K562 (cell line): Measurements from ENCODE around the gene HMCES. TPM values are rescaled to one million over a fixed set of nuclear protein-coding genes. Genes with fewer than 3 reads are reported as not detected.
A peak's percentile ranks its signal among the peaks of the same experiment; 100 is the strongest.

Source experiments
- BRF2 ChIP-seq: IDR thresholded peaks from 3 replicates; pipeline ENCODE4 v1.6.1; 2011; ENCODE audit warnings: borderline replicate concordance, mild to moderate bottlenecking; ENCODE audit not compliant: insufficient read length, insufficient read depth
- COPS2 ChIP-seq: fragments of 450-650 bp; conservative IDR thresholded peaks from 2 replicates; pipeline ENCODE4 v1.6.1; 2016; ENCODE audit warnings: mild to moderate bottlenecking, moderate library complexity
- CREB5 ChIP-seq: fragments of 250-450 bp; sonication (Bioruptor Pico); IDR thresholded peaks from 2 replicates; pipeline ENCODE4 v1.5.0; 2020; ENCODE audit warnings: mild to moderate bottlenecking
- EWSR1 ChIP-seq: fragments of 450-650 bp; IDR thresholded peaks from 2 replicates; pipeline ENCODE4 v1.6.1; 2018; ENCODE audit warnings: borderline replicate concordance, mild to moderate bottlenecking, low read depth, moderate library complexity; ENCODE audit not compliant: partially characterized antibody
- GABPB2 ChIP-seq: fragments of 250-450 bp; sonication (Bioruptor Pico); conservative IDR thresholded peaks from 2 replicates; pipeline ENCODE4 v1.5.1; 2021; ENCODE audit warnings: mild to moderate bottlenecking
- HMG20A ChIP-seq: fragments of 450-650 bp; formaldehyde crosslinking; conservative IDR thresholded peaks from 2 replicates; pipeline ENCODE4 v1.4.0; 2020; ENCODE audit warnings: mild to moderate bottlenecking, mixed read lengths
- JUNB ChIP-seq: fragments of 450-650 bp; formaldehyde crosslinking; conservative IDR thresholded peaks from 2 replicates; pipeline ENCODE4 v1.4.0; 2020; ENCODE audit warnings: mild to moderate bottlenecking
- KDM1A ChIP-seq, 2 experiments: fragments of 450-650 bp; IDR thresholded peaks; 2 replicates each; pipeline ENCODE4 v1.6.1; 2016; ENCODE audit warnings: mild to moderate bottlenecking in 2 of 2
- MAZ ChIP-seq, 2 experiments: fragments of 450-650 bp in 1 of 2; sonication (generic) in 1 of 2; formaldehyde crosslinking; IDR thresholded peaks in 1 of 2; conservative IDR thresholded peaks in 1 of 2; 2 replicates each; pipeline versions ENCODE4 v1.4.0 to v1.5.0; 2020; ENCODE audit warnings: mild to moderate bottlenecking in 1 of 2, missing genetic modification reagents in 1 of 2
- MEF2D ChIP-seq: conservative IDR thresholded peaks from 2 replicates; pipeline ENCODE4 v1.6.1; 2016; ENCODE audit warnings: low read depth, missing genetic modification characterization, missing compliant biosample characterization
- MYBL2 ChIP-seq, 2 experiments: fragments of 450-650 bp in 1 of 2; sonication (generic) in 1 of 2; formaldehyde crosslinking in 1 of 2; IDR thresholded peaks; 2 replicates each; pipeline versions ENCODE4 v1.6.1 to v1.8.1; 2017 to 2022; ENCODE audit warnings: borderline replicate concordance in 1 of 2, inconsistent platforms in 1 of 2, low read depth in 1 of 2, mild to moderate bottlenecking in 1 of 2, missing genetic modification reagents in 1 of 2, moderate library complexity in 1 of 2
- POLR2AphosphoS2 ChIP-seq: IDR thresholded peaks from 2 replicates; pipeline ENCODE4 v1.6.1; 2012; ENCODE audit warnings: low read length, improper control_type of control experiment
- PTBP1 ChIP-seq: fragments of 200-400 bp; formaldehyde crosslinking; IDR thresholded peaks from 2 replicates; pipeline ENCODE4 v1.6.1; 2017; ENCODE audit warnings: low read depth, low read length
- PTTG1 ChIP-seq: fragments of 450-650 bp; IDR thresholded peaks from 2 replicates; pipeline ENCODE4 v1.6.1; 2016; ENCODE audit warnings: low read depth, mild to moderate bottlenecking, missing genetic modification characterization, missing compliant biosample characterization
- SUPT5H ChIP-seq: fragments of 450-650 bp; IDR thresholded peaks from 2 replicates; pipeline ENCODE4 v1.6.1; 2016
- TEAD4 ChIP-seq, 2 experiments: sonication (generic) in 1 of 2; formaldehyde crosslinking in 1 of 2; IDR thresholded peaks; 2 replicates each; pipeline versions ENCODE4 v1.6.1 to v1.8.0; 2012 to 2022; ENCODE audit warnings: borderline replicate concordance in 1 of 2, inconsistent platforms in 1 of 2, low read length in 1 of 2, mild to moderate bottlenecking in 1 of 2, missing genetic modification reagents in 1 of 2
- U2AF1 ChIP-seq: fragments of 200-400 bp; formaldehyde crosslinking; optimal IDR thresholded peaks from 2 replicates; pipeline ENCODE3; 2017; ENCODE audit warnings: mild to moderate bottlenecking, low read depth, low read length, moderate library complexity
- ZNF146 ChIP-seq: IDR thresholded peaks from one replicate; pipeline ENCODE4 v1.6.1; 2018; ENCODE audit warnings: missing compliant biosample characterization; ENCODE audit not compliant: unreplicated experiment
- ZNF316 ChIP-seq: fragments of 450-650 bp; IDR thresholded peaks from 2 replicates; pipeline ENCODE4 v1.6.1; 2016
- ZNF668 ChIP-seq: fragments of 250-450 bp; sonication (Bioruptor Pico); IDR thresholded peaks from 2 replicates; pipeline ENCODE4 v1.8.0; 2022; ENCODE audit warnings: mild to moderate bottlenecking, inconsistent platforms
- ZNF764 ChIP-seq: fragments of 250-450 bp; sonication (Bioruptor Pico); IDR thresholded peaks from 2 replicates; pipeline ENCODE4 v1.4.0; 2020; ENCODE audit warnings: low read depth, mild to moderate bottlenecking, moderate library complexity
- ZNF785 ChIP-seq: fragments of 250-450 bp; sonication (Bioruptor Pico); IDR thresholded peaks from 2 replicates; pipeline ENCODE4 v1.4.0; 2020; ENCODE audit warnings: mild to moderate bottlenecking
- polyA plus RNA-seq, 8 experiments: library from polyadenylated mRNA; depleted of rRNA in 4 of 8; stranded (reverse) in 5 of 8; unstranded in 3 of 8; fragments of >200 nt; fragmentation: Nextera tagmentation in 2 of 8; fragmentation: Illumina TruSeq in 1 of 8; extraction: Ambion mirVana in 2 of 8; extraction: Trizol in 1 of 8; gene quantifications; 2 replicates each; pipeline versions ENCODE4 v1.2.1 to v1.2.3, GENCODE V29; 2011 to 2014; ENCODE audit warnings: inconsistent platforms in 1 of 8, missing spikeins in 1 of 8
- total RNA-seq, 7 experiments: library from RNA; depleted of rRNA in 6 of 7; stranded (reverse); fragments of >200 nt in 6 of 7; fragmentation: Illumina TruSeq in 2 of 7; extraction: Trizol in 2 of 7; gene quantifications; 2 replicates each; pipeline versions ENCODE4 v1.2.1 to v1.2.3, GENCODE V29; 2011 to 2021; ENCODE audit warnings: low replicate concordance in 1 of 7
- TF ChIP-seq, protein P1 (sequence below): fragments of 250-450 bp; sonication (Bioruptor Pico); IDR thresholded peaks from 2 replicates; pipeline ENCODE4 v1.4.0; 2020; ENCODE audit warnings: mild to moderate bottlenecking, moderate library complexity
- TF ChIP-seq, protein P2 (sequence below): fragments of 450-650 bp; IDR thresholded peaks from 2 replicates; pipeline ENCODE4 v1.6.1; 2016; ENCODE audit warnings: missing biosample characterization, missing genetic modification characterization

Gene HMCES
- total and polyA plus RNA-seq, 9 of the 15 experiments (the other 6 are each of a cell fraction or from before 2014, with no cell fraction given) = 18.8 to 45.3 (median 24.8) TPM

- no peak for TF ChIP-seq BRF2
- TF ChIP-seq HMG20A = no peak
- TF ChIP-seq MYBL2 (IDR thresholded peaks at IDR 0.05; ENCODE audit: low read depth) = no peak
- no peak for TF ChIP-seq MYBL2 (CRISPR knock-in tag; IDR thresholded peaks at IDR 0.05; ENCODE audit: borderline replicate concordance)
- TF ChIP-seq KDM1A (IDR thresholded peaks at IDR 0.05) = peak; percentile 56 to 65
- no peak for TF ChIP-seq ZNF316
- no peak for TF ChIP-seq ZNF668
- no peak for TF ChIP-seq SUPT5H
- no peak for TF ChIP-seq GABPB2 (CRISPR knock-in tag)
- no peak for TF ChIP-seq POLR2AphosphoS2
- TF ChIP-seq EWSR1 = no peak
- TF ChIP-seq ZNF785 (CRISPR knock-in tag) = no peak
- TF ChIP-seq MEF2D (tag) = no peak
- no peak for TF ChIP-seq U2AF1
- TF ChIP-seq, protein P1, sequence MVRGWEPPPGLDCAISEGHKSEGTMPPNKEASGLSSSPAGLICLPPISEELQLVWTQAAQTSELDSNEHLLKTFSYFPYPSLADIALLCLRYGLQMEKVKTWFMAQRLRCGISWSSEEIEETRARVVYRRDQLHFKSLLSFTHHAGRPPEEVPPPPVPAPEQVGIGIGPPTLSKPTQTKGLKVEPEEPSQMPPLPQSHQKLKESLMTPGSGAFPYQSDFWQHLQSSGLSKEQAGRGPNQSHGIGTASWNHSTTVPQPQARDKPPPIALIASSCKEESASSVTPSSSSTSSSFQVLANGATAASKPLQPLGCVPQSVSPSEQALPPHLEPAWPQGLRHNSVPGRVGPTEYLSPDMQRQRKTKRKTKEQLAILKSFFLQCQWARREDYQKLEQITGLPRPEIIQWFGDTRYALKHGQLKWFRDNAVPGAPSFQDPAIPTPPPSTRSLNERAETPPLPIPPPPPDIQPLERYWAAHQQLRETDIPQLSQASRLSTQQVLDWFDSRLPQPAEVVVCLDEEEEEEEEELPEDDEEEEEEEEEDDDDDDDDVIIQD (CRISPR knock-in tag) = no peak
- TF ChIP-seq MAZ (CRISPR knock-in tag; conservative IDR thresholded peaks at IDR 0.05 in 1 of 2, IDR thresholded peaks at IDR 0.05 in 1 of 2) = no peak; a peak in 1 of 4 replicates
- no peak for TF ChIP-seq JUNB (CRISPR knock-in tag)
- TF ChIP-seq, protein P2, sequence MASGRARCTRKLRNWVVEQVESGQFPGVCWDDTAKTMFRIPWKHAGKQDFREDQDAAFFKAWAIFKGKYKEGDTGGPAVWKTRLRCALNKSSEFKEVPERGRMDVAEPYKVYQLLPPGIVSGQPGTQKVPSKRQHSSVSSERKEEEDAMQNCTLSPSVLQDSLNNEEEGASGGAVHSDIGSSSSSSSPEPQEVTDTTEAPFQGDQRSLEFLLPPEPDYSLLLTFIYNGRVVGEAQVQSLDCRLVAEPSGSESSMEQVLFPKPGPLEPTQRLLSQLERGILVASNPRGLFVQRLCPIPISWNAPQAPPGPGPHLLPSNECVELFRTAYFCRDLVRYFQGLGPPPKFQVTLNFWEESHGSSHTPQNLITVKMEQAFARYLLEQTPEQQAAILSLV (tag) = peak; percentile 43; the same call in 1 of the 2 replicates
- TF ChIP-seq PTTG1 = no peak
- no peak for TF ChIP-seq PTBP1
- TF ChIP-seq COPS2 = no peak
- TF ChIP-seq ZNF146 (CRISPR knock-in tag) = no peak
- no peak; the same call in 1 of the 2 replicates for TF ChIP-seq TEAD4 (IDR thresholded peaks at IDR 0.05; ENCODE audit: low read length)
- TF ChIP-seq TEAD4 (CRISPR knock-in tag; IDR thresholded peaks at IDR 0.05; ENCODE audit: borderline replicate concordance) = no peak
- no peak for TF ChIP-seq CREB5 (CRISPR knock-in tag)
- TF ChIP-seq ZNF764 (CRISPR knock-in tag) = no peak
Measured at GRCh38 chr3:129238945-129239705, 39.5 kb upstream of the HMCES start (continued).
